ENCODE data around the gene DENND10. TPM values are rescaled to one million over a fixed set of nuclear protein-coding genes. Genes with fewer than 3 reads are reported as not detected.

Gene DENND10
- total RNA-seq, 1 experiment from 2014 or later, result 27.2 TPM

GRCh38 chr10:119059557-119059956, 44.4 kb upstream of the DENND10 start:
- no peak for DNase-seq (ENCODE audit: unreplicated experiment)
- Mint-ChIP-seq H3K27ac (ENCODE audit: low read depth, unreplicated experiment) (no peak overlapping the region), H3K27me3 (ENCODE audit: insufficient read depth, unreplicated experiment) (no peaks in the 10 kb centered on the region), H3K4me3 (ENCODE audit: unreplicated experiment) (no peak overlapping the region), H3K36me3 (ENCODE audit: insufficient read depth, unreplicated experiment) (peaks cover 98% of the 10 kb centered on the region), H3K9me3 (ENCODE audit: unreplicated experiment) (no peaks in the 10 kb centered on the region), H3K4me1 (ENCODE audit: insufficient read depth, unreplicated experiment) (no peaks in the 10 kb centered on the region)
- ChIA-PET CTCF (interaction anchor here (0.6 kb wide), 1 partner anchor 198 kb away, joined by 3 read pairs; no protein-coding TSS in a partner anchor), POLR2A (interaction anchor here (1.0 to 1.6 kb wide), 3 partner anchors 11 to 20 kb away, joined by 3 to 5 read pairs (median 3); partner anchors contain the start of gene EIF3A)
- TF ChIP-seq CTCF (IDR thresholded peaks at IDR 0.05; ENCODE audit: unreplicated experiment), result no peak
- no TSS peak for BruUV-seq (replicated peaks)
- intact Hi-C loops (cut with micrococcal nuclease), result no loop called here

DNA sequence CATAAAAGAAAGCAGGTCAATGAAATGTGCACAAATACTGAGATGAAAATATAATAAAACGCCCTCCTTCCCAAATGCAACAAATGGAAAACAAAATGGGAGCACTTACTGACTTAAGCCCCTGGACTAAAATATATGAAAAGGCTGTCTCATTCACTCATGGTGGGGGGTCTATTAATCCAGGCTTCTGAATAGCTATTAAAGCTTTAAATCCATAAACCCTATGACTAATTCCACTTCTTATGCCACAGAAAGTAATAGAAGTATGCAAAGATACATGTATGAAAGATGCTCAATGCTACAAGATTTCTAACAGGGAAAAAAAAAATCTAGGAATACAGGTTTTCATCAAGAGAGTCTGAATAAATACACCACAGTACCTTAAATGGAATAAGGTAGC, 43.8 kb upstream of the DENND10 start:
- Mint-ChIP-seq H3K36me3 (ENCODE audit: insufficient read depth, unreplicated experiment) (peaks cover 98% of the 10 kb centered on the region), H3K9me3 (ENCODE audit: unreplicated experiment) (no peaks in the 10 kb centered on the region), H3K27ac (ENCODE audit: low read depth, unreplicated experiment) (no peak overlapping the region), H3K27me3 (ENCODE audit: insufficient read depth, unreplicated experiment) (no peaks in the 10 kb centered on the region), H3K4me3 (ENCODE audit: unreplicated experiment) (no peak overlapping the region), H3K4me1 (ENCODE audit: insufficient read depth, unreplicated experiment) (no peaks in the 10 kb centered on the region)
- no TSS peak for BruUV-seq (replicated peaks)
- DNase-seq (ENCODE audit: unreplicated experiment), result no peak
- ChIA-PET CTCF (no interaction called here), POLR2A (interaction anchor here (1.6 kb wide), 1 partner anchor 11 kb away, joined by 3 read pairs; no protein-coding TSS in a partner anchor)
- intact Hi-C loops (cut with micrococcal nuclease), result no loop called here
- TF ChIP-seq CTCF (IDR thresholded peaks at IDR 0.05; ENCODE audit: unreplicated experiment), result no peak

- CTCF ChIA-PET, result interaction anchor here (0.6 kb wide), 1 partner anchor 47 kb away, joined by 3 read pairs; no protein-coding TSS in a partner anchor
Measured at GRCh38 chr10:119061352-119061751, 42.6 kb upstream of the DENND10 start.

DNA sequence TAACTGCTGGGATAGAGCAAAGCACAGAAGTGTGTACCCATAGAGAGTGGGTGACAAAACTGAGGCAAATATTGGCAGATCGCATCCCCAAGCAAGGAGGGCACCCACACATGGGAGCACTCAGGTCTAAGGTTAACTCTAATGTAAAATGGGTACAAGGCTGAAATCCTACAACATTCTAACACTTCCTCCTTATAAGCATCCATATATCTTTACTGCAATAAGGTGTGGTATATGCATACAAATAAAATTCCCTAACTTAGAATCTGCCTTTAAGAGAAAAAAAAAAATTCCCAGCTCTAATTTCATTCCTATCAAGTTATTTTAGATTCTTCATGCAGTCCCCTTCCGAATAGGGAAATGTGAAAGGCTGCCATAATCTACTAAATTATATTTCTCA, 42.0 kb upstream of the DENND10 start:
- Mint-ChIP-seq H3K36me3 (ENCODE audit: insufficient read depth, unreplicated experiment) (peaks cover 99% of the 10 kb centered on the region), H3K27me3 (ENCODE audit: insufficient read depth, unreplicated experiment) (no peaks in the 10 kb centered on the region), H3K9me3 (ENCODE audit: unreplicated experiment) (no peaks in the 10 kb centered on the region), H3K4me1 (ENCODE audit: insufficient read depth, unreplicated experiment) (no peaks in the 10 kb centered on the region), H3K27ac (ENCODE audit: low read depth, unreplicated experiment) (no peak overlapping the region), H3K4me3 (ENCODE audit: unreplicated experiment) (no peak overlapping the region)
- no peak for DNase-seq (ENCODE audit: unreplicated experiment)
- no TSS peak for BruUV-seq (replicated peaks)
- TF ChIP-seq CTCF (IDR thresholded peaks at IDR 0.05; ENCODE audit: unreplicated experiment), result no peak
- ChIA-PET CTCF (interaction anchor here (0.6 to 1.4 kb wide), 2 partner anchors 9 to 47 kb away, joined by 3 read pairs; no protein-coding TSS in a partner anchor), POLR2A (no interaction called here)
- intact Hi-C loops (cut with micrococcal nuclease), result no loop called here

More at GRCh38 chr10:119061352-119061751, 42.6 kb upstream of the DENND10 start:
- Mint-ChIP-seq H3K27ac (ENCODE audit: low read depth, unreplicated experiment) (no peak overlapping the region), H3K27me3 (ENCODE audit: insufficient read depth, unreplicated experiment) (no peaks in the 10 kb centered on the region), H3K36me3 (ENCODE audit: insufficient read depth, unreplicated experiment) (peaks cover 99% of the 10 kb centered on the region), H3K4me1 (ENCODE audit: insufficient read depth, unreplicated experiment) (no peaks in the 10 kb centered on the region), H3K9me3 (ENCODE audit: unreplicated experiment) (no peaks in the 10 kb centered on the region), H3K4me3 (ENCODE audit: unreplicated experiment) (no peak overlapping the region)
- DNase-seq (ENCODE audit: unreplicated experiment), result no peak
- TF ChIP-seq CTCF (IDR thresholded peaks at IDR 0.05; ENCODE audit: unreplicated experiment), result no peak
- POLR2A ChIA-PET, result no interaction called here
- intact Hi-C loops (cut with micrococcal nuclease), result no loop called here
- BruUV-seq (replicated peaks), result no TSS peak

Measured in MCF 10A (cell line).